CD14-positive monocyte (primary cell): ENCODE measurements around the gene RSRC1. TPM values are rescaled to one million over a fixed set of nuclear protein-coding genes. Genes with fewer than 3 reads are reported as not detected.

Experiments used
- DNase-seq, 3 donors: peaks; one replicate each; pipeline ENCODE4 v3.0.0-alpha.2; 2011 to 2022
- H2AFZ ChIP-seq: 2 replicates; pipeline ENCODE4 v1.6.0; 2012; ENCODE audit warnings: mild to moderate bottlenecking, low read depth, low read length, inconsistent platforms; ENCODE audit not compliant: insufficient read depth, poor library complexity, severe bottlenecking
- H3K27ac ChIP-seq, 2 donors: 1 replicate in 1 of 2; 2 replicates in 1 of 2; pipeline ENCODE4 v1.5.1; 2012 to 2013; ENCODE audit warnings: low read length in 2 of 2, control low read depth in 1 of 2, inconsistent platforms in 1 of 2, low read depth in 1 of 2, mild to moderate bottlenecking in 1 of 2
- H3K27me3 ChIP-seq, 2 donors: one replicate each; pipeline versions ENCODE4 v1.6.0 to v1.6.1; 2011 to 2013; ENCODE audit warnings: low read length in 2 of 2; ENCODE audit not compliant: control insufficient read depth in 2 of 2, insufficient read depth in 2 of 2
- H3K36me3 ChIP-seq, 2 donors: replicated peaks in 1 of 2; 1 replicate in 1 of 2; 2 replicates in 1 of 2; pipeline versions ENCODE4 v1.5.1 to v1.6.1; 2012 to 2013; ENCODE audit warnings: low read length in 2 of 2, control low read depth in 1 of 2, inconsistent platforms in 1 of 2, mild to moderate bottlenecking in 1 of 2; ENCODE audit not compliant: insufficient read depth in 2 of 2, control insufficient read depth in 1 of 2
- H3K4me1 ChIP-seq, 2 donors: 1 replicate in 1 of 2; 2 replicates in 1 of 2; pipeline versions ENCODE4 v1.5.1 to v1.6.1; 2012 to 2013; ENCODE audit warnings: low read length in 2 of 2, control low read depth in 1 of 2, inconsistent platforms in 1 of 2, mild to moderate bottlenecking in 1 of 2, moderate library complexity in 1 of 2; ENCODE audit not compliant: insufficient read depth in 2 of 2, control insufficient read depth in 1 of 2
- H3K4me2 ChIP-seq: replicated peaks from 2 replicates; pipeline ENCODE3; 2012; ENCODE audit warnings: low read length, moderate library complexity, mild to moderate bottlenecking; ENCODE audit not compliant: poor library complexity, severe bottlenecking; ENCODE audit errors: extremely low read depth
- H3K4me3 ChIP-seq, 3 experiments: fragments of 200-600 bp in 1 of 3; sonication (generic) in 1 of 3; replicated peaks in 1 of 3; 1 replicate in 2 of 3; 2 replicates in 1 of 3; pipeline ENCODE4 v1.5.1; 2011 to 2013; ENCODE audit warnings: low read length in 3 of 3, mild to moderate bottlenecking in 3 of 3, control low read depth in 2 of 3, low read depth in 2 of 3, inconsistent platforms in 1 of 3, moderate library complexity in 1 of 3
- H3K79me2 ChIP-seq: 2 replicates; pipeline ENCODE4 v1.6.0; 2012; ENCODE audit warnings: mild to moderate bottlenecking, control low read depth, inconsistent platforms, low read length, moderate library complexity; ENCODE audit not compliant: insufficient read depth
- H3K9ac ChIP-seq: 2 replicates; pipeline ENCODE4 v1.6.0; 2017; ENCODE audit warnings: low read length, mild to moderate bottlenecking; ENCODE audit not compliant: insufficient read depth, poor library complexity, severe bottlenecking
- H3K9me3 ChIP-seq, 2 donors: replicated peaks in 1 of 2; 1 replicate in 1 of 2; 2 replicates in 1 of 2; pipeline versions ENCODE4 v1.5.1 to v1.6.1; 2012 to 2013; ENCODE audit warnings: low read length in 2 of 2, control low read depth in 1 of 2; ENCODE audit not compliant: control insufficient read depth in 1 of 2, insufficient read depth in 1 of 2
- H4K20me1 ChIP-seq: 2 replicates; pipeline ENCODE4 v1.6.0; 2012; ENCODE audit warnings: mild to moderate bottlenecking, low read length, control low read depth, moderate library complexity; ENCODE audit not compliant: insufficient read depth
- H3K27ac Mint-ChIP-seq, 7 donors: one replicate each; pipeline ENCODE4 v1.8.0; 2020; ENCODE audit warnings: mild to moderate bottlenecking in 7 of 7, mixed read lengths in 7 of 7, moderate library complexity in 6 of 7, inconsistent platforms in 2 of 7
- H3K27me3 Mint-ChIP-seq, 3 donors: one replicate each; pipeline ENCODE4 v1.8.0; 2021 to 2022; ENCODE audit warnings: low read depth in 3 of 3, mild to moderate bottlenecking in 3 of 3, mixed read lengths in 3 of 3, moderate library complexity in 3 of 3, inconsistent platforms in 1 of 3
- H3K36me3 Mint-ChIP-seq, 2 donors: one replicate each; pipeline ENCODE4 v1.8.0; 2020; ENCODE audit warnings: mixed read lengths in 2 of 2, inconsistent platforms in 1 of 2, mild to moderate bottlenecking in 1 of 2
- H3K4me1 Mint-ChIP-seq: one replicate; pipeline ENCODE4 v1.8.0; 2020; ENCODE audit warnings: mild to moderate bottlenecking, mixed read lengths
- H3K4me3 Mint-ChIP-seq, 2 donors: one replicate each; pipeline ENCODE4 v1.8.0; 2020; ENCODE audit warnings: mild to moderate bottlenecking in 2 of 2, mixed read lengths in 2 of 2, moderate library complexity in 1 of 2
- H3K9me3 Mint-ChIP-seq, 7 donors: one replicate each; pipeline ENCODE4 v1.8.0; 2020 to 2022; ENCODE audit warnings: mixed read lengths in 7 of 7, mild to moderate bottlenecking in 6 of 7, moderate library complexity in 6 of 7, inconsistent platforms in 2 of 7
- CTCF ChIP-seq: fragments of 200-600 bp; IDR thresholded peaks from one replicate; pipeline ENCODE4 v1.8.0; 2022; ENCODE audit warnings: antibody characterized with exemption, mild to moderate bottlenecking
- WGBS: methylation state at CpG from one replicate; pipeline ENCODE4 v1.1.5; 2013; ENCODE audit warnings: missing lambda C conversion rate; ENCODE audit not compliant: insufficient coverage; 5-methylcytosine and 5-hydroxymethylcytosine counted together
- intact Hi-C, 2 donors: fragments of 100-400 bp; cut with micrococcal nuclease; formaldehyde crosslinking; loops; one replicate each; pipeline versions ENCODE4 v1.15.0 to v1.15.1; 2023
- polyA plus RNA-seq, 3 donors: library from polyadenylated mRNA; depleted of rRNA in 1 of 3; unstranded in 2 of 3; stranded (reverse) in 1 of 3; fragments of 300-500 nt in 2 of 3; fragments of >200 nt in 1 of 3; fragmentation: Illumina TruSeq in 2 of 3; gene quantifications; 1 replicate in 2 of 3; 2 replicates in 1 of 3; pipeline ENCODE4 v1.2.3, GENCODE V29; 2012 to 2021

The RSRC1 gene
- polyA plus RNA-seq, 3 donors: 6.6 to 31.7 (median 15.1) TPM

GRCh38 chr3:158552124-158552523 lies 442.2 kb downstream of the RSRC1 start:
- DNase-seq: no peak
- no CpG with 5 or more reads among the region's 2 CpGs for WGBS
- TF ChIP-seq CTCF: no peak

GRCh38 chr3:158559504-158559903 lies 449.6 kb downstream of the RSRC1 start:
- no peaks in the 10 kb centered on the region for H3K4me1 Mint-ChIP-seq

More at GRCh38 chr3:158552124-158552523, 442.2 kb downstream of the RSRC1 start:
- Histone ChIP-seq H4K20me1 (no peaks in the 10 kb centered on the region), H3K27me3 (no peaks in the 10 kb centered on the region), H3K4me1 (no peaks in the 10 kb centered on the region), H3K9me3 (peaks cover 0 to 4% of the 10 kb centered on the region in 2 donors), H3K9ac (no peak overlapping the region), H2AFZ (no peak overlapping the region), H3K4me3 (no peak overlapping the region), H3K27ac (no peak overlapping the region), H3K79me2 (no peaks in the 10 kb centered on the region), H3K36me3 (peaks cover 0 to 9% of the 10 kb centered on the region in 2 donors), H3K4me2 (no peak overlapping the region)
- Mint-ChIP-seq H3K4me1 (no peaks in the 10 kb centered on the region), H3K9me3 (peaks cover 0 to 11% (median 7%) of the 10 kb centered on the region in 7 donors), H3K4me3 (no peak overlapping the region), H3K27ac (no peak overlapping the region), H3K36me3 (peaks cover 8 to 15% of the 10 kb centered on the region in 2 donors), H3K27me3 (peaks cover 2 to 4% (median 2%) of the 10 kb centered on the region in 3 donors)
- intact Hi-C loops: no loop called here

More at GRCh38 chr3:158559504-158559903, 449.6 kb downstream of the RSRC1 start:
- Histone ChIP-seq H3K9ac (no peak overlapping the region), H3K27ac (no peak overlapping the region), H3K4me1 (no peaks in the 10 kb centered on the region), H3K4me2 (no peak overlapping the region), H3K4me3 (no peak overlapping the region), H3K79me2 (no peaks in the 10 kb centered on the region), H4K20me1 (no peaks in the 10 kb centered on the region), H3K9me3 (no peaks in the 10 kb centered on the region), H3K27me3 (no peaks in the 10 kb centered on the region), H3K36me3 (no peaks in the 10 kb centered on the region), H2AFZ (no peak overlapping the region)
- Mint-ChIP-seq H3K4me3 (no peak overlapping the region), H3K27me3 (no peaks in the 10 kb centered on the region), H3K9me3 (peaks cover 0 to 7% (median 3%) of the 10 kb centered on the region in 7 donors), H3K27ac (no peak overlapping the region), H3K36me3 (no peaks in the 10 kb centered on the region)
- intact Hi-C loops: no loop called here
- 100% methylated on average over 2 of the region's 4 CpGs for WGBS
- no peak for TF ChIP-seq CTCF
- DNase-seq: no peak
